GM23248 (cell line): Measurements from ENCODE around the gene IL31RA.

ENCODE experiments used
- EZH2 ChIP-seq: fragments of 200-600 bp; sonication (generic); IDR thresholded peaks from 2 replicates; pipeline ENCODE4 v1.6.1; 2018; ENCODE audit warnings: antibody characterized with exemption, mild to moderate bottlenecking; ENCODE audit not compliant: insufficient read depth, poor library complexity, severe bottlenecking
- EZH2phosphoT487 ChIP-seq: fragments of 200-600 bp; sonication (generic); IDR thresholded peaks from 2 replicates; pipeline ENCODE4 v1.6.1; 2018; ENCODE audit warnings: antibody characterized with exemption, moderate library complexity, mild to moderate bottlenecking, low read depth; ENCODE audit not compliant: insufficient read depth

DNA sequence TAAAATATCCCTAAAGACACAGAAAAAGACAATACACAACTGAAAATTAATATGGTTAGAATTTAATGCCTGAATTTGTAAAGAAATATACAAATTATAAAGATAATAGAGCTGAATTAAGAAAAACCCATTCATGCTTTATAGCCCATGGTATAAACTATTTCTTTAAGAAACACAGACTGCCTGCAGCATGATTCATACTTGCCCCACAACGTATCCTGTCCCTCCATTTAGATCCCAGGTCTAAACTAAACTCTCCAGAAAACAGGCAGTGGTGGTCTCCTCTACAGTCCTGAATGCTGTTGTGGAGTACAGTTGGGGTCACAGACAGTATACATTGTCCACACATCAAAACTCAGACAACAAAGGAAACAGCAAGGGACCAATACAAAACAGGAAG lies 118.8 kb downstream of the IL31RA start:
- TF ChIP-seq EZH2 (no peak), EZH2phosphoT487 (no peak)
